Common myeloid progenitor, CD34-positive (primary cell): ENCODE measurements around the gene NPY1R.

Experiments
- CTCF ChIA-PET: fragments of 350-600 bp; sonication (Branson Sonifier 250); formaldehyde crosslinking; loops from one replicate; lab custom pipeline; 2021; ENCODE audit warnings: antibody characterized with exemption; lab: Charles Lee
- POLR2A ChIA-PET: fragments of 350-600 bp; sonication (Branson Sonifier 250); formaldehyde crosslinking; loops from one replicate; lab custom pipeline; 2021; ENCODE audit warnings: antibody characterized with exemption; lab: Charles Lee
- DNase-seq, 3 donors: peaks; one replicate each; pipeline versions ENCODE4 v3.0.0 to v3.0.0-alpha.2; 2013
- H3K27ac ChIP-seq, 2 experiments: 1 replicate in 1 of 2; 2 replicates in 1 of 2; pipeline ENCODE4 v1.7.0; 2013; ENCODE audit warnings: inconsistent platforms in 2 of 2, low read length in 2 of 2, mild to moderate bottlenecking in 2 of 2, low read depth in 1 of 2, moderate library complexity in 1 of 2; ENCODE audit not compliant: severe bottlenecking in 2 of 2, insufficient read depth in 1 of 2, poor library complexity in 1 of 2
- H3K27me3 ChIP-seq, 5 experiments: replicated peaks in 2 of 5; 1 replicate in 3 of 5; 2 replicates in 2 of 5; pipeline versions ENCODE4 v1.6.1 to v1.7.0; 2013; ENCODE audit warnings: low read length in 4 of 5, mild to moderate bottlenecking in 2 of 5, moderate library complexity in 2 of 5, inconsistent platforms in 1 of 5; ENCODE audit not compliant: insufficient read depth in 5 of 5, control insufficient read depth in 4 of 5
- H3K36me3 ChIP-seq, 4 experiments: 1 replicate in 2 of 4; 2 replicates in 2 of 4; pipeline versions ENCODE4 v1.6.1 to v1.7.0; 2013; ENCODE audit warnings: low read length in 3 of 4, control low read depth in 1 of 4, mild to moderate bottlenecking in 1 of 4; ENCODE audit not compliant: control insufficient read depth in 4 of 4, insufficient read depth in 4 of 4
- H3K4me1 ChIP-seq, 4 experiments: 1 replicate in 3 of 4; 2 replicates in 1 of 4; pipeline versions ENCODE4 v1.6.1 to v1.7.1; 2013; ENCODE audit warnings: low read length in 3 of 4, mild to moderate bottlenecking in 3 of 4, control low read depth in 1 of 4, inconsistent platforms in 1 of 4, moderate library complexity in 1 of 4; ENCODE audit not compliant: control insufficient read depth in 4 of 4, insufficient read depth in 4 of 4; ENCODE audit errors: control extremely low read depth in 1 of 4
- H3K4me3 ChIP-seq, 7 experiments: 1 replicate in 4 of 7; 2 replicates in 3 of 7; pipeline versions ENCODE4 v1.5.1 to v1.7.0; 2013; ENCODE audit warnings: mild to moderate bottlenecking in 7 of 7, low read length in 6 of 7, moderate library complexity in 6 of 7, inconsistent platforms in 2 of 7, low read depth in 2 of 7, control low read depth in 1 of 7; ENCODE audit not compliant: insufficient read depth in 4 of 7, control insufficient read depth in 1 of 7; ENCODE audit errors: extremely low read depth in 1 of 7
- H3K9me3 ChIP-seq, 5 experiments: 1 replicate in 4 of 5; 2 replicates in 1 of 5; pipeline versions ENCODE4 v1.6.1 to v1.7.1; 2013; ENCODE audit warnings: low read length in 4 of 5, mild to moderate bottlenecking in 2 of 5, inconsistent platforms in 1 of 5, low read depth in 1 of 5, moderate library complexity in 1 of 5; ENCODE audit not compliant: control insufficient read depth in 4 of 5, insufficient read depth in 2 of 5; ENCODE audit errors: control extremely low read depth in 1 of 5
- WGBS: methylation state at CpG from one replicate; pipeline ENCODE4 v1.1.5; 2013; ENCODE audit not compliant: insufficient coverage; 5-methylcytosine and 5-hydroxymethylcytosine counted together

The NPY1R gene

GRCh38 chr4:163350672-163351071, 18.3 kb upstream of the NPY1R start:
- H3K9me3 ChIP-seq = peaks cover 0 to 2% (median 0%) of the 10 kb centered on the region in 5 experiments
- H3K4me3 ChIP-seq = no peak overlapping the region
- no peaks in the 10 kb centered on the region for H3K4me1 ChIP-seq
- H3K27ac ChIP-seq = no peak overlapping the region
- ChIA-PET POLR2A (no interaction called here), CTCF (interaction anchor here (0.8 kb wide), 1 partner anchor 18 kb away, joined by 3 read pairs; no protein-coding TSS in a partner anchor)
- H3K36me3 ChIP-seq = no peaks in the 10 kb centered on the region
- peaks cover 3 to 19% (median 11%) of the 10 kb centered on the region in 5 experiments for H3K27me3 ChIP-seq
- no peak for DNase-seq

GRCh38 chr4:163344147-163345125, 12.0 kb upstream of the NPY1R start:
- DNase-seq = peak in 1 of 3 donors; percentile 2

GRCh38 chr4:163343604-163344146, 11.3 kb upstream of the NPY1R start, which contains the start of gene NPY5R:
NPY5R (plus strand) TSS chr4:163343892; CDS start chr4:163350274, 6,382 bp downstream.
- ChIA-PET CTCF (interaction anchor here (2.9 kb wide), 1 partner anchor 11 kb away, joined by 8 read pairs; the partner anchor contains the start of gene NPY1R), POLR2A (no interaction called here)
- peak in 1 of 3 donors; percentile 4 for DNase-seq
- peak within 1 kb of the TSS in 3 of 7 experiments; percentile 26 to 46 (median 36) for H3K4me3 ChIP-seq
- no peaks in the 10 kb centered on the region for H3K36me3 ChIP-seq
- H3K9me3 ChIP-seq = peaks cover 0 to 2% (median 0%) of the 10 kb centered on the region in 5 experiments
- peaks cover 19 to 75% (median 26%) of the 10 kb centered on the region in 5 experiments for H3K27me3 ChIP-seq
- H3K27ac ChIP-seq = no peak within 1 kb of the TSS
- WGBS = 2% methylated on average over 45 of the region's 55 CpGs
- H3K4me1 ChIP-seq = peaks cover 0 to 11% (median 5%) of the 10 kb centered on the region in 4 experiments

More at GRCh38 chr4:163344147-163345125, 12.0 kb upstream of the NPY1R start:
- no peaks in the 10 kb centered on the region for H3K36me3 ChIP-seq
- peak overlapping the region in 3 of 7 experiments; percentile 26 to 46 (median 36) for H3K4me3 ChIP-seq
- H3K27me3 ChIP-seq = peaks cover 19 to 69% (median 26%) of the 10 kb centered on the region in 5 experiments
- H3K9me3 ChIP-seq = peaks cover 0 to 2% (median 0%) of the 10 kb centered on the region in 5 experiments
- ChIA-PET POLR2A (no interaction called here), CTCF (no interaction called here)
- WGBS = 2% methylated on average over 49 of the region's 50 CpGs
- no peak overlapping the region for H3K27ac ChIP-seq
- H3K4me1 ChIP-seq = peaks cover 0 to 11% (median 5%) of the 10 kb centered on the region in 4 experiments

- DNase-seq = no peak
- ChIA-PET CTCF (no interaction called here), POLR2A (no interaction called here)
- Histone ChIP-seq H3K4me3 (no peak overlapping the region), H3K4me1 (peaks cover 0 to 16% (median 14%) of the 10 kb centered on the region in 4 experiments), H3K9me3 (no peaks in the 10 kb centered on the region), H3K27me3 (peaks cover 13 to 66% (median 27%) of the 10 kb centered on the region in 5 experiments), H3K36me3 (no peaks in the 10 kb centered on the region), H3K27ac (no peak overlapping the region)
- 90% methylated on average over 2 of the region's 3 CpGs for WGBS
These were observed 3.0 kb upstream of the NPY1R start for GRCh38 chr4:163335384-163335783.

- peak in 2 of 3 donors; percentile 48 to 57 for DNase-seq
- Histone ChIP-seq H3K27me3 (peaks cover 13 to 64% (median 23%) of the 10 kb centered on the region in 5 experiments), H3K9me3 (no peaks in the 10 kb centered on the region), H3K27ac (no peak overlapping the region), H3K36me3 (no peaks in the 10 kb centered on the region), H3K4me3 (peak overlapping the region; percentile 31 to 77 (median 62)), H3K4me1 (peaks cover 0 to 16% (median 14%) of the 10 kb centered on the region in 4 experiments)
- CTCF ChIA-PET = interaction anchor here (0.7 to 2.6 kb wide), 9 partner anchors 9 to 834 kb away, joined by 3 to 15 read pairs (median 7); partner anchors contain the start of gene NPY5R
- WGBS = under 1% methylated on average over 47 of the region's 58 CpGs
- POLR2A ChIA-PET = no interaction called here
These were observed 593 bp downstream of the NPY1R start for GRCh38 chr4:163331629-163332376.

GRCh38 chr4:163330916-163331628, 1.3 kb downstream of the NPY1R start:
- H3K9me3 ChIP-seq = no peaks in the 10 kb centered on the region
- ChIA-PET CTCF (interaction anchor here (2.2 kb wide), 1 partner anchor 833 kb away, joined by 8 read pairs; no protein-coding TSS in a partner anchor), POLR2A (no interaction called here)
- H3K27ac ChIP-seq = no peak overlapping the region
- peak overlapping the region in 1 of 7 experiments; percentile 77 for H3K4me3 ChIP-seq
- no peaks in the 10 kb centered on the region for H3K36me3 ChIP-seq
- WGBS = 52% methylated on average over 15 of the region's 16 CpGs
- peaks cover 0 to 16% (median 14%) of the 10 kb centered on the region in 4 experiments for H3K4me1 ChIP-seq
- peak in 1 of 3 donors; percentile 1 for DNase-seq
- H3K27me3 ChIP-seq = peaks cover 13 to 67% (median 21%) of the 10 kb centered on the region in 5 experiments
